Measurements from ENCODE around the gene FBN2.

The FBN2 gene

DNA sequence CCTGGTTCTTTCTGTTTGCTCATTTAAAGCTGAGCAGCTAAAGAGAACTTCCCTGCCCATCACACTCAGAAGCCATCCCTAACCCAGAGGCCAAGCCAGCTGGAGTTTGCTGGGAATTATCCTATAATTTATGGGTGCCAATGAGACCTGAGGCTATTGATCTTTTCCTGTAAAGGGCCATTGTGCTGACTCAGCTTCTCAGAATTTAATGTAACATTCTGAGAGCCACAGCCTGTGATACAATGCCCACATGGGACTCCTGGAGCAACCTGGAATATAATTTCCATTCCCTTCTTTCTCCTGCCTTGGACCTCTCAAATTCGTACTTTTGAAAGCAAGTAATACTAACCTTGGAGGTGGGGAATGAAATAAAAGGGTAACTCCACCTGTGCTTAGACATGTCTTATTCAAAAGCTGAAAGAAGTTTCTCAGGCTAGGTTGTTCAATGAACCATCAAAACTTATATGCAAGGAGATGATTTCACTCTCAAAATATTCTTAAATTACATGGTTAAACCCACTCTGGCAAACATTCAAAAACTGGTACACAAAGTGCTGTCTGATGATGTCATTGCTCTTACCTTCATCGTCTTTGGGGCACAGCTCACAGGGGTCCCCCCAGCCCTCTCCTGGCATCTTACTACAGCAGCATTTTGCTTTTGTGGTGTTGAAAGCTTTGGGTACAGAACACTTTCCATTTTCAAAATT lies 247.7 kb downstream of the FBN2 start:
- no peaks in the 10 kb centered on the region for H3K9me3 ChIP-seq (ENCODE audit: insufficient read depth, low read depth, low read length)
- H3K4me1 ChIP-seq (ENCODE audit: insufficient read depth, low read length), result no peaks in the 10 kb centered on the region
- no peaks in the 10 kb centered on the region for H3K27me3 ChIP-seq (ENCODE audit: insufficient read depth, low read length)
- peaks cover 34% of the 10 kb centered on the region for H3K36me3 ChIP-seq (ENCODE audit: insufficient read depth, low read depth, low read length)
- H3K27ac ChIP-seq (ENCODE audit: low read length), result no peak overlapping the region
- no peak overlapping the region for H3K4me3 ChIP-seq (ENCODE audit: low read length)
- no peak overlapping the region for H3K9ac ChIP-seq (ENCODE audit: low read depth, low read length)

DNA sequence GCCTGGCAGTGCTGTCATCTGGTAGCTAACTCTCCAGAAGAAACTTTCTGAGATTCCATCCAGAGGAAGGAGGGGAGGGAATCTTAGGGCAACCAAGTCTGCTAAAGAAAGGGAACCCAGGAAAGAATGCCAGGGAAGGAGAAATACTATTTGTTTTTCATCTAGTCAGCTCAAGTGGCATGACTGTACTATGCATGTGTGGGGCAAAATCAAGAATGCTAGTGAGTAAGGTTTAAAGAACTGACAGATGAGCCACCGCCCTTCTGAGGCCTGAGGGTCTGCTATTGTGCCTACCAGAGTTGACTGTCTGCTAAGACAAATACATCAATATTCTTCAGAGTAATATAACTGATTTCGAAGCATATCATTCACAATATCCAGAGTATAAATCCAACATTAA lies 250.3 kb downstream of the FBN2 start:
- H3K36me3 ChIP-seq (ENCODE audit: insufficient read depth, low read depth, low read length), result peaks cover 34% of the 10 kb centered on the region
- no peak overlapping the region for H3K4me3 ChIP-seq (ENCODE audit: low read length)
- H3K27ac ChIP-seq (ENCODE audit: low read length), result no peak overlapping the region
- no peaks in the 10 kb centered on the region for H3K9me3 ChIP-seq (ENCODE audit: insufficient read depth, low read depth, low read length)
- H3K4me1 ChIP-seq (ENCODE audit: insufficient read depth, low read length), result no peaks in the 10 kb centered on the region
- no peaks in the 10 kb centered on the region for H3K27me3 ChIP-seq (ENCODE audit: insufficient read depth, low read length)
- no peak overlapping the region for H3K9ac ChIP-seq (ENCODE audit: low read depth, low read length)

DNA sequence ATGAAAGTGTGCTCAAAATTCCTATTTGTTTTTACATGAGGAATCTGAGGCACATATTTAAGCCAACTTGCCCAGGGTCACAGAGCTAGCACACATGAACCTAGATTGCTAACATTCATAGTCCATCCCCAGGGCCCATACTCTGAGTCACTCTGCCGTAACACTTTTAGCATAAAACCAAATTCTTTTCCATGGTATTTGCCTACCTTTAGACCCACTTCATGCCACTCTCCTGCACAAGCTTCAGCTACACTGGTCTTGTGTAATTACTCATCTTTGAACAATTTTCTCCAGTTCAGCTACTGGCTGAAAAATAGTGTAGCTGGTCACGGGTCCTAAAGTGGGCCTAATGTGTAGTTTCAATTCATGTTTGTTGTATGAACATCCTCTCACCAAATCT lies 253.8 kb downstream of the FBN2 start:
- H3K9ac ChIP-seq (ENCODE audit: low read depth, low read length), result no peak overlapping the region
- no peaks in the 10 kb centered on the region for H3K27me3 ChIP-seq (ENCODE audit: insufficient read depth, low read length)
- H3K4me3 ChIP-seq (ENCODE audit: low read length), result no peak overlapping the region
- peaks cover 26% of the 10 kb centered on the region for H3K36me3 ChIP-seq (ENCODE audit: insufficient read depth, low read depth, low read length)
- H3K9me3 ChIP-seq (ENCODE audit: insufficient read depth, low read depth, low read length), result no peaks in the 10 kb centered on the region
- no peaks in the 10 kb centered on the region for H3K4me1 ChIP-seq (ENCODE audit: insufficient read depth, low read length)
- H3K27ac ChIP-seq (ENCODE audit: low read length), result no peak overlapping the region

DNA sequence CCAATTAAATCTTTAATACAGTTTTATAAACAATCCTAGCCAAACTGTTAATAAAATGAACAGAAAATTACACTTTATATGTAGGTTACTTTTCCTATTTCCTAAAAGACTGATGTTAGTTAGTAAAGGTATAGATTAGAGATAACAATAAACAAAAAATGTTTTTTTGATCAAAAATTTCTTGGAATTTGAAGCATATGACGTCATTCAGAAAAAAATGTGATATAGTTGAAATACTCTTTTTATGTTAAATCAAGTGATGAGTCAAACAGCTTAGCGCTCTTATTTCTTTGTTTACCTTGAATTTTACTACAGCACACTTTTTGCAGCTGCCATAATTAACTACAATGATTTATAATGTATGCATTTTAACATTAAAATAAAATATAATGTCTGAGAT lies 258.7 kb downstream of the FBN2 start:
- Histone ChIP-seq H3K27ac (ENCODE audit: low read length) (no peak overlapping the region), H3K4me1 (ENCODE audit: insufficient read depth, low read length) (no peaks in the 10 kb centered on the region), H3K36me3 (ENCODE audit: insufficient read depth, low read depth, low read length) (peaks cover 10% of the 10 kb centered on the region; the same call in 1 of the 2 replicates), H3K9ac (ENCODE audit: low read depth, low read length) (no peak overlapping the region), H3K4me3 (ENCODE audit: low read length) (no peak overlapping the region), H3K27me3 (ENCODE audit: insufficient read depth, low read length) (no peaks in the 10 kb centered on the region), H3K9me3 (ENCODE audit: insufficient read depth, low read depth, low read length) (no peaks in the 10 kb centered on the region)

DNA sequence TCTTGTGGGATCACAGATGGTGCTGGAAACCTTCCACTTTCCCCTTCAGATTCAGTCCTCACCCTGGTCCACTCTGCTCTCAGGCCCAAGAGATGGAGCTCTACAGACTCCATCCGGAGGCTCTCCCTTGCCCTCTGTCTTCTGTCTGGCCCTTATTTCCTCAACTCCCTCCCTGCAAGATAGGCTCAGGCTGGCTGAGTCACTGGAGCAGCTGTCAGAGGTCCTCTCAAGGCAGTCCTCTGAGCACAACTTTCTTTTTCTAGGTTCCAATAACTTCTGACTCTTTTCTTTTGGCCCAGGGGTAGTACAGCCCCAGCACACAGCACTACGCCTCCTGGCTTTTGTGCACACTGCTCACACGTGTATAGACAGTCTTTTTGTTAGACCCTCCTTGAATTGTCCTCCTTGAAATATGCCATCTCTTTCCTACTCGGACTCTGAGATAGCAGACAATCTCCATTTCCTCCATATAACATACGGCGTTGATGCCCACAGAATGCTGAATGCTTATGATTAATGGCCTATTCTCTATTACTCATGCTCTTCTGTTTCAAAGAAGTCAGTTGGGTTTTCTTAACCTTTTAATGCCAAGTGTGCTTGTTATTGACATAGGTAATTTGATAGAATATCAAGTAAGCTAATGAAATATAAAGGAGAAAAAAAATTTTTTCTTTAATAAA lies 261.4 kb downstream of the FBN2 start:
- Histone ChIP-seq H3K27ac (ENCODE audit: low read length) (no peak overlapping the region), H3K9me3 (ENCODE audit: insufficient read depth, low read depth, low read length) (no peaks in the 10 kb centered on the region), H3K4me3 (ENCODE audit: low read length) (no peak overlapping the region), H3K9ac (ENCODE audit: low read depth, low read length) (no peak overlapping the region), H3K4me1 (ENCODE audit: insufficient read depth, low read length) (no peaks in the 10 kb centered on the region), H3K27me3 (ENCODE audit: insufficient read depth, low read length) (no peaks in the 10 kb centered on the region), H3K36me3 (ENCODE audit: insufficient read depth, low read depth, low read length) (peaks cover 13% of the 10 kb centered on the region; the same call in 1 of the 2 replicates)

DNA sequence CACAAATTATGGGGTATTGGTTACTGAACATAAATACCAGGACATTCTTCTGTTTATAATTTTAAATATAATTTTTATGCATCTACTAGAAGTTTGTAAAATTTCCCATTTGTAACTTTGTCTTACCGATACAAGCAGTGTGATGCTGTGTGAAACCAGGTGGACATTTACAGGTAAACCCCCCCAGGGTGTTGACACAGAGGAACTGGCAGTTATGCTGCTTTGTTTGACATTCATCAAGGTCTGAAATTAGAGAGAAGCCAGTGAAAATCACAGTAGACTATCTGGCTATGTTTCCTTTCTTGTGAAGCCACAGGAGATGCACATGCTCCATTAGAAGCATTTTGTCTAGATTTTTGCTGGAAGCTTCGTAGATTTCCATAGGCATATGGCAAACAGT lies 263.6 kb downstream of the FBN2 start:
- no peak overlapping the region for H3K4me3 ChIP-seq (ENCODE audit: low read length)
- peaks cover 13% of the 10 kb centered on the region; the same call in 1 of the 2 replicates for H3K36me3 ChIP-seq (ENCODE audit: insufficient read depth, low read depth, low read length)

DNA sequence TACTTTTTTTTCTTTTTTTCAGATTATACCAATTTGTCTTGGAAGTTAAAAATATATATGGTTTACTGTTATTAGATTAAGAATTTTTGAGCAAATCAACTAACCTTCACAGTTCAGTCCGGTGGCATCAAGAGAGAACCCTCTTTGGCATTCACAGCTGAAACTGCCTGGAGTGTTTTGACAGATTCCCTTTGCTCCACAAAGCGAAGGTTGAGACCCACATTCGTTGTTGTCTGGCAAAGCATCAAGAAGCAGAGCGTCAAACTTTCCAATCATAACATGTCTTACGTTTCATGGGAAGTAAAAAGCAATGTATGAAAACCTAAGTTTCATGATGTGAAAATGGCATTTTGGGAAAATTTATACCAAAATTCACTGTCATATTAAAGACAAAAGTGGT lies 264.3 kb downstream of the FBN2 start:
- no peaks in the 10 kb centered on the region for H3K27me3 ChIP-seq (ENCODE audit: insufficient read depth, low read length)
- no peak overlapping the region for H3K9ac ChIP-seq (ENCODE audit: low read depth, low read length)
- H3K4me3 ChIP-seq (ENCODE audit: low read length), result no peak overlapping the region
- H3K9me3 ChIP-seq (ENCODE audit: insufficient read depth, low read depth, low read length), result no peaks in the 10 kb centered on the region
- no peaks in the 10 kb centered on the region for H3K4me1 ChIP-seq (ENCODE audit: insufficient read depth, low read length)
- H3K27ac ChIP-seq (ENCODE audit: low read length), result no peak overlapping the region
- peaks cover 11% of the 10 kb centered on the region; the same call in 1 of the 2 replicates for H3K36me3 ChIP-seq (ENCODE audit: insufficient read depth, low read depth, low read length)

More for the DNA sequence above, 263.6 kb downstream of the FBN2 start:
- Histone ChIP-seq H3K27me3 (ENCODE audit: insufficient read depth, low read length) (no peaks in the 10 kb centered on the region), H3K4me1 (ENCODE audit: insufficient read depth, low read length) (no peaks in the 10 kb centered on the region), H3K9me3 (ENCODE audit: insufficient read depth, low read depth, low read length) (no peaks in the 10 kb centered on the region), H3K27ac (ENCODE audit: low read length) (no peak overlapping the region), H3K9ac (ENCODE audit: low read depth, low read length) (no peak overlapping the region)

DNA sequence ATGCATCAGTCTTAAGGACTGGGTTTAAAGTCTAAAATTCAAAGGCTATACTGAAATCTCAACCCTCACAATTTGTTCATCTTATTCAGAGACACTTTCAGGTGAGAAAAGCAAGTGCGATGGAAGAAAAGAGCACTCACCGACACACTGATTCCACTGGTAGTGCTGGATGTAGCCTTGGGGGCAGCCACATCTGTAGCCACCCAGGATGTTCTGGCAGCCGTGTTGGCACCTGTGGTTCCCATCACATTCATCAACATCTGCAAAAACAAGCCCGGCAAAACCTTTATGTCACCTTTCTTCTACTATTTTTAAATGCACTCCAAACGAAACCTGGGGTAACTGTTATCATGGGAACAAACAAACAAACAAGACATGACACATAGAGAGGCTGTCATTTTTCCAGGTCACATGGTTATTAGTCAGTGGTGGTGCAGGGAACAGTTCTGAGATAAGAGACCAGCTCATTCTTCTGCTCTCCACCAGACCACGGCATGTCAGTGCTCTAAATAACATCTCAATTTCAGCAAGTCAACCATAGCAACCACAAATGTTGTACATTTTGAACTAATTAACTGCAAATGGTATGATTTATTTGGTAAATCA lies 266.1 kb downstream of the FBN2 start:
- Histone ChIP-seq H3K4me3 (ENCODE audit: low read length) (no peak overlapping the region), H3K27me3 (ENCODE audit: insufficient read depth, low read length) (no peaks in the 10 kb centered on the region), H3K4me1 (ENCODE audit: insufficient read depth, low read length) (no peaks in the 10 kb centered on the region), H3K36me3 (ENCODE audit: insufficient read depth, low read depth, low read length) (peaks cover 12% of the 10 kb centered on the region; the same call in 1 of the 2 replicates), H3K27ac (ENCODE audit: low read length) (no peak overlapping the region), H3K9me3 (ENCODE audit: insufficient read depth, low read depth, low read length) (no peaks in the 10 kb centered on the region), H3K9ac (ENCODE audit: low read depth, low read length) (no peak overlapping the region)

DNA sequence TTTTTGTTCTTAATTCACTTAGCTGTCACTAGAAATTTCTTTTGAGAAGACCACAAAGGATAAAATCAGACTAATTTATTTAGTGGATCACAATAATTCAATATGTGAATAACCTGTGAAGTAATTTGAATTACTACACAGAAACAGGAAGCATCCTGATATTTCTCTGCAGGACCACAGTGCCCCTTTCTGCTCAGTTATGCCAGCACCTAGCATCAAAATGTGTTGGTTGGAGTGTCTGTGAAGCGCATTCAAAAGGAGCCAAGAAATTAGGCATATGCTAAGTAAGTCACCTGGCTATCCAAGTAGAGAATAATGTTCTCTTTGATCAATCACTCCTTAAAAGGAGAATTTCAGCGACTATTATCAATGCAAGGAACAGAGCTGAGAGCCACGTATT lies 267.0 kb downstream of the FBN2 start:
- H3K9me3 ChIP-seq (ENCODE audit: insufficient read depth, low read depth, low read length), result no peaks in the 10 kb centered on the region
- no peaks in the 10 kb centered on the region for H3K27me3 ChIP-seq (ENCODE audit: insufficient read depth, low read length)
- H3K4me3 ChIP-seq (ENCODE audit: low read length), result no peak overlapping the region
- H3K36me3 ChIP-seq (ENCODE audit: insufficient read depth, low read depth, low read length), result peaks cover 9% of the 10 kb centered on the region; the same call in 1 of the 2 replicates
- H3K9ac ChIP-seq (ENCODE audit: low read depth, low read length), result no peak overlapping the region
- no peak overlapping the region for H3K27ac ChIP-seq (ENCODE audit: low read length)
- no peaks in the 10 kb centered on the region for H3K4me1 ChIP-seq (ENCODE audit: insufficient read depth, low read length)

DNA sequence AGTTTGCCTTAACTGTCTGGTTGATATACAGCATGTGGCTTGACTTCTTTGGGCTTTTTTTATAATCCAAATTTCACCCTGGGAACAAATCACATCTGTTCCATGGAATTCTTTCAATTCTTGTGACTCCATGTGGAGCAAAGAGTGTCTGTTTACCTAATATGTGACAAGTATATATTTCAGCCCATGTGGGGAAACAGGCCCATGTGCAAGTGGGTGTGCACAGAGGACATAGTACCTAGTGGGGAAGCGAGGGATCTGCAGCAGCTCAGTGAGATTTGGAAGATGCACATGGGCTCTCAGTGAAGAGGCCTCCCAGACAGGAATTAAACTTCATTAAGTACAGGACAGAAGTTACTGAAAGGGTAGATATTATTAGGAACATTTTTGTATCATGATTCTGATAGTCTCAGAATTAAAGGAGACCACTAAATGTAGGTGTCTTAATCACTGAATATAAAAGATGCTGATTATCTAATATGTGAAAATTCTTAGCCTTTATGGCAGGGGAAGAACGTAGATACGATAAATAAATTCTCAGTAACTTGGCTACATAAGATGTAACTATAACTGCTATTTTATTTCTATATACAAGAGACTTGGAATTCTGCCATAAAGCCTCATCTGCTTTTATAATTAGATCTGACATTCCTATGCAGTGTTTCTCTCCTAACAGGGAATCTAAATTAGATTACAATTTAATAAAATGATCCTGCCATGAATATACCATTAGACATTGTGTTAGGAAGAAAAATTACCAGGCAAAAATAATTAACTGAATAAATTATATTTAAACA lies 273.3 kb downstream of the FBN2 start:
- Histone ChIP-seq H3K9me3 (ENCODE audit: insufficient read depth, low read depth, low read length) (no peaks in the 10 kb centered on the region), H3K9ac (ENCODE audit: low read depth, low read length) (no peak overlapping the region), H3K27ac (ENCODE audit: low read length) (no peak overlapping the region), H3K4me1 (ENCODE audit: insufficient read depth, low read length) (no peaks in the 10 kb centered on the region), H3K36me3 (ENCODE audit: insufficient read depth, low read depth, low read length) (peaks cover 19% of the 10 kb centered on the region), H3K27me3 (ENCODE audit: insufficient read depth, low read length) (no peaks in the 10 kb centered on the region), H3K4me3 (ENCODE audit: low read length) (no peak overlapping the region)

DNA sequence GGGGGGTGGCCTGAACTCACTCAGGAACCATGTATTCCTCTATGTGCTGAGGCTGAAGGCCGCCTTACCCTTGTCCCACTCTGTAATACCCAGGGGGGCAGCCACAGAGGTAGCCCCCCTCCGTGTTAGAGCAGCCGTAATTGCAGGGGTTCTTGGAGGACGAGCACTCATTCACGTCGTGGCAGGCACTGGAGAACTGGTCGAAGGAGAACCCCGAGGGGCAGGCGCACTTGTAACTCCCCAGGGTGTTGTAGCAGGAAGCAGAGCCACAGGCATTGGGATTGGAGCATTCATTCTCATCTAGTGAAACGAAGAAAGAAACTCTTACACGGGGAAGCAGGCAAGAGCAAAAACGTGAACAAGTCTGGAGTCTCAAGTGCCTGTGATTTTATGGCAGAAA lies 274.7 kb downstream of the FBN2 start:
- no peaks in the 10 kb centered on the region for H3K9me3 ChIP-seq (ENCODE audit: insufficient read depth, low read depth, low read length)
- peaks cover 23% of the 10 kb centered on the region for H3K36me3 ChIP-seq (ENCODE audit: insufficient read depth, low read depth, low read length)
- H3K4me3 ChIP-seq (ENCODE audit: low read length), result no peak overlapping the region
- no peak overlapping the region for H3K27ac ChIP-seq (ENCODE audit: low read length)
- no peak overlapping the region for H3K9ac ChIP-seq (ENCODE audit: low read depth, low read length)
- no peaks in the 10 kb centered on the region for H3K27me3 ChIP-seq (ENCODE audit: insufficient read depth, low read length)
- H3K4me1 ChIP-seq (ENCODE audit: insufficient read depth, low read length), result no peaks in the 10 kb centered on the region
